ENCODE data around the gene LHX4. TPM values are rescaled to one million over a fixed set of nuclear protein-coding genes. Genes with fewer than 3 reads are reported as not detected.

LHX4 gene
- total and polyA plus RNA-seq, 4 donors = under 0.01 to 0.19 (median 0.05) TPM

GRCh38 chr1:180281490-180281889 lies 51.4 kb downstream of the LHX4 start:
- Histone ChIP-seq H3K9me3 (ENCODE audit: control insufficient read depth in 4 of 4, low read length in 3 of 4) (no peaks in the 10 kb centered on the region), H3K27me3 (ENCODE audit: control insufficient read depth in 4 of 4, insufficient read depth in 4 of 4, low read length in 3 of 4) (no peaks in the 10 kb centered on the region), H3K4me3 (ENCODE audit: low read depth in 1 of 3, low read length in 3 of 3) (no peak overlapping the region), H3K27ac (ENCODE audit: low read depth in 1 of 2, low read length in 2 of 2) (no peak overlapping the region), H3K36me3 (ENCODE audit: control insufficient read depth in 4 of 4, insufficient read depth in 3 of 4, low read depth in 1 of 4, low read length in 3 of 4) (peaks cover 0 to 2% (median under 1%) of the 10 kb centered on the region in 4 donors), H3K4me1 (ENCODE audit: control insufficient read depth in 4 of 4, insufficient read depth in 4 of 4, low read length in 3 of 4) (no peaks in the 10 kb centered on the region), H3K9ac (ENCODE audit: low read depth in 1 of 2, low read length in 2 of 2) (no peak overlapping the region)
- WGBS = 91% methylated on average over 1 of the region's 1 CpG
- TF ChIP-seq ZBTB33 (IDR thresholded peaks at IDR 0.05) = no peak
- TF ChIP-seq, protein P1, sequence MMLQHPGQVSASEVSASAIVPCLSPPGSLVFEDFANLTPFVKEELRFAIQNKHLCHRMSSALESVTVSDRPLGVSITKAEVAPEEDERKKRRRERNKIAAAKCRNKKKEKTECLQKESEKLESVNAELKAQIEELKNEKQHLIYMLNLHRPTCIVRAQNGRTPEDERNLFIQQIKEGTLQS (IDR thresholded peaks at IDR 0.05) = no peak
- TF ChIP-seq SP1 (IDR thresholded peaks at IDR 0.05) = no peak
- no peak for TF ChIP-seq RAD21 (IDR thresholded peaks at IDR 0.05)
- no peak for TF ChIP-seq REST (IDR thresholded peaks at IDR 0.05)
- TF ChIP-seq RXRA (IDR thresholded peaks at IDR 0.05) = no peak
- TF ChIP-seq FOXA1 (IDR thresholded peaks at IDR 0.05) = no peak
- no peak for TF ChIP-seq JUND (IDR thresholded peaks at IDR 0.05)
- TF ChIP-seq HNF4G (IDR thresholded peaks at IDR 0.05) = no peak
- TF ChIP-seq GABPA (IDR thresholded peaks at IDR 0.05 in 1 of 2, conservative IDR thresholded peaks at IDR 0.05 in 1 of 2) = no peak
- no peak for TF ChIP-seq HNF4A (conservative IDR thresholded peaks at IDR 0.05)
- TF ChIP-seq YY1 (IDR thresholded peaks at IDR 0.05) = no peak
- TF ChIP-seq, protein P2, sequence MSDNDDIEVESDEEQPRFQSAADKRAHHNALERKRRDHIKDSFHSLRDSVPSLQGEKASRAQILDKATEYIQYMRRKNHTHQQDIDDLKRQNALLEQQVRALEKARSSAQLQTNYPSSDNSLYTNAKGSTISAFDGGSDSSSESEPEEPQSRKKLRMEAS (IDR thresholded peaks at IDR 0.05) = no peak
- no peak for TF ChIP-seq EGR1 (IDR thresholded peaks at IDR 0.05; ENCODE audit: low read depth in 2 of 2)
- no peak for DNase-seq (ENCODE audit: low spot score)

DNA sequence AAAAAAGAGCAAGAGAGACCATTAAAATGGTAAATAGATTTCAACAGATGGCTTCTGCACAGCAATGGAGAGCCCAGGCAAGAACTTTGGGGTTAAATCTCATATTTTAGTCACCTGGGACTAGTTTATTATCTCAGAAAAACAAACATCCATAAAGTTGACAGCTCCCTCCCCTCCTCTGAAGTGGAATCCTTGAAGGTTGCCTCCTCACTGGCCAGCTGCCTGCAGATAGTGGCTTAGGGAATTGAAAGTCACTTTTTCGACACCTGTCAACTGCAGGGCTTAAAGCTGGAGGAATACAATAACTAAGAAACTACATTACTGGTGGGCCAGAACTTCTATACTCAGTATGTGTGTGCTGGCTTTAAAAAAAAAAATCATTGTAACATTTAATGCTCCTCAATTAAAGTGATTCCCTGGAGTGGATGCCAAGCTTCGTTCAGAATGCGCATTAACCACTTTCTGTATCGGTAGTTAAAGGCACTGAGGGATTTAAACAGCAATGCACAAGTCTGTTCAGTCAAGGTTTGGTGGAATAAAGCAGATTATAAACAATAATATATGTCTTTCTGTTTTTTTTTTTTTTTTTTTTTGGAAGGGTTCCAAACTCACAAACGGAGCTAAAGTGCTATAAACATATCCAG lies 52.5 kb downstream of the LHX4 start:
- TF ChIP-seq HNF4G (IDR thresholded peaks at IDR 0.05) (no peak), GABPA (IDR thresholded peaks at IDR 0.05 in 1 of 2, conservative IDR thresholded peaks at IDR 0.05 in 1 of 2) (no peak), REST (IDR thresholded peaks at IDR 0.05) (no peak), FOXA1 (IDR thresholded peaks at IDR 0.05) (no peak), RAD21 (IDR thresholded peaks at IDR 0.05) (no peak)
- TF ChIP-seq, protein P2 (IDR thresholded peaks at IDR 0.05) = no peak
- Histone ChIP-seq H3K4me3 (ENCODE audit: low read depth in 1 of 3, low read length in 3 of 3) (no peak overlapping the region), H3K27ac (ENCODE audit: low read depth in 1 of 2, low read length in 2 of 2) (no peak overlapping the region), H3K4me1 (ENCODE audit: control insufficient read depth in 4 of 4, insufficient read depth in 4 of 4, low read length in 3 of 4) (no peaks in the 10 kb centered on the region), H3K9me3 (ENCODE audit: control insufficient read depth in 4 of 4, low read length in 3 of 4) (no peaks in the 10 kb centered on the region), H3K36me3 (ENCODE audit: control insufficient read depth in 4 of 4, insufficient read depth in 3 of 4, low read depth in 1 of 4, low read length in 3 of 4) (peaks cover 0 to 2% (median under 1%) of the 10 kb centered on the region in 4 donors), H3K9ac (ENCODE audit: low read depth in 1 of 2, low read length in 2 of 2) (no peak overlapping the region), H3K27me3 (ENCODE audit: control insufficient read depth in 4 of 4, insufficient read depth in 4 of 4, low read length in 3 of 4) (no peaks in the 10 kb centered on the region)
- DNase-seq (ENCODE audit: low spot score) = no peak
- WGBS = 85% methylated on average over 5 of the region's 5 CpGs

Measured in liver (tissue), 9 donors.